ENCODE results near the gene PLTP. TPM values are rescaled to one million over a fixed set of nuclear protein-coding genes. Genes with fewer than 3 reads are reported as not detected.

The PLTP gene
- polyA plus RNA-seq, 1 experiment = 22.0 TPM

GRCh38 chr20:45910670-45911485 lies 1.1 kb downstream of the PLTP start:
- CTCF ChIA-PET = interaction anchor here (0.6 to 1.0 kb wide), 2 partner anchors 18 to 21 kb away, joined by 3 to 4 read pairs; no protein-coding TSS in a partner anchor
- DNase-seq (ENCODE audit: low read depth) = peak; percentile 99
- H3K27me3 ChIP-seq (ENCODE audit: control insufficient read depth, insufficient read depth, low read length) = no peaks in the 10 kb centered on the region
- H3K4me3 ChIP-seq (ENCODE audit: low read depth, low read length) = peak overlapping the region; percentile 25
- TF ChIP-seq, protein P1, sequence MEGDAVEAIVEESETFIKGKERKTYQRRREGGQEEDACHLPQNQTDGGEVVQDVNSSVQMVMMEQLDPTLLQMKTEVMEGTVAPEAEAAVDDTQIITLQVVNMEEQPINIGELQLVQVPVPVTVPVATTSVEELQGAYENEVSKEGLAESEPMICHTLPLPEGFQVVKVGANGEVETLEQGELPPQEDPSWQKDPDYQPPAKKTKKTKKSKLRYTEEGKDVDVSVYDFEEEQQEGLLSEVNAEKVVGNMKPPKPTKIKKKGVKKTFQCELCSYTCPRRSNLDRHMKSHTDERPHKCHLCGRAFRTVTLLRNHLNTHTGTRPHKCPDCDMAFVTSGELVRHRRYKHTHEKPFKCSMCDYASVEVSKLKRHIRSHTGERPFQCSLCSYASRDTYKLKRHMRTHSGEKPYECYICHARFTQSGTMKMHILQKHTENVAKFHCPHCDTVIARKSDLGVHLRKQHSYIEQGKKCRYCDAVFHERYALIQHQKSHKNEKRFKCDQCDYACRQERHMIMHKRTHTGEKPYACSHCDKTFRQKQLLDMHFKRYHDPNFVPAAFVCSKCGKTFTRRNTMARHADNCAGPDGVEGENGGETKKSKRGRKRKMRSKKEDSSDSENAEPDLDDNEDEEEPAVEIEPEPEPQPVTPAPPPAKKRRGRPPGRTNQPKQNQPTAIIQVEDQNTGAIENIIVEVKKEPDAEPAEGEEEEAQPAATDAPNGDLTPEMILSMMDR (IDR thresholded peaks at IDR 0.05; ENCODE audit: insufficient read depth, low read depth, low read length) = no peak
- POLR2A ChIA-PET = no interaction called here
- no peaks in the 10 kb centered on the region for H3K36me3 ChIP-seq (ENCODE audit: control insufficient read depth, insufficient read depth, low read length)

DNA sequence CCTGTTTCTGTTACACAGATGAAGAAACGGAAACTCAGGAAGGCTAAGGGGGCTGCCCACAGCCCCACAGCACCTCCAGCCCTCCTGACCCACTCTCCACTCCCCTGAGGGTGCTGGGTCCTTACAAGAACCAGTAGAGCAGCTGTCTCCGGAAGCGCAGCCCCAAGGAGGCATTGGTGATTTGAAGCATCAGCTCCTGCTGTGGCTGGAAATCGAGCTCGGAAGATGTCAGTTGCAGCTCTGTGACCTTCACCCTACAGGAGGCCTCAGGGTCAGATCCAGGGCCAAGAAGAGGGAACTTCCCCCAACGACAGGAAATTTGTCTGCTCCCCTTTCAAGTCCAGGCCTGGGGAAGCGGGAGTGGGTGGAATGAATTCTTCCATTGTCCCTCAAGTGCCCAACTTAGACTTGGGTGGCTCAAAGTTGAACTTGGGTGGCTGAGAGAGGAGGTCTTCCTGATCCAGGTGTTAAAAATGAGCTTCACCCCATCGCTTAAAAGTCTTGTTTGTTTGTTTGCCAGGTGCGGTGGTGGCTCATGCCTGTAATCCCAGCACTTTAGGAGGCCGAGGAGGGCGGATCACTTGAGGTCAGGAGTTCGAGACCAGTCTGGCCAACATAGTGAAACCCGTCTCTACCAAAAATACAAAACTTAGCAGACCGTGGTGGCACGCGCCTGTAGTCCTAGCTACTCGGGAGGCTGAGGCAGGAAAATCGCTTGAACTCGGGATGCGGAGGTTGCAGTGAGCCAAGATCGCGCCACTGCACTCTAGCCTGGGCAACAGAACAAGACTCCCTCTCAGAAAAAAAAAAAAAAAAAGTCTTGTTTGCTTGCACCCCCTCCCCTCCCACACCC lies 1.9 kb downstream of the PLTP start:
- ChIA-PET POLR2A (interaction anchor here (0.5 kb wide), 1 partner anchor 25 kb away, joined by 3 read pairs; no protein-coding TSS in a partner anchor), CTCF (interaction anchor here (0.6 kb wide), 1 partner anchor 17 kb away, joined by 4 read pairs; no protein-coding TSS in a partner anchor)
- DNase-seq (ENCODE audit: low read depth) = no peak
- Histone ChIP-seq H3K27me3 (ENCODE audit: control insufficient read depth, insufficient read depth, low read length) (no peaks in the 10 kb centered on the region), H3K36me3 (ENCODE audit: control insufficient read depth, insufficient read depth, low read length) (no peaks in the 10 kb centered on the region), H3K4me3 (ENCODE audit: low read depth, low read length) (no peak overlapping the region)
- TF ChIP-seq, protein P1 (IDR thresholded peaks at IDR 0.05; ENCODE audit: insufficient read depth, low read depth, low read length) = no peak

- no peak for DNase-seq (ENCODE audit: low read depth)
- Histone ChIP-seq H3K27me3 (ENCODE audit: control insufficient read depth, insufficient read depth, low read length) (no peaks in the 10 kb centered on the region), H3K36me3 (ENCODE audit: control insufficient read depth, insufficient read depth, low read length) (no peaks in the 10 kb centered on the region), H3K4me3 (ENCODE audit: low read depth, low read length) (no peak overlapping the region)
- TF ChIP-seq, protein P1 (IDR thresholded peaks at IDR 0.05; ENCODE audit: insufficient read depth, low read depth, low read length) = no peak
- ChIA-PET CTCF (interaction anchor here (1.6 kb wide), 1 partner anchor 10 kb away, joined by 3 read pairs; no protein-coding TSS in a partner anchor), POLR2A (interaction anchor here (0.5 kb wide), 1 partner anchor 25 kb away, joined by 3 read pairs; no protein-coding TSS in a partner anchor)
These were observed 2.6 kb downstream of the PLTP start for GRCh38 chr20:45909336-45909808.

GRCh38 chr20:45908084-45908483 lies 3.9 kb downstream of the PLTP start:
- no peak overlapping the region for H3K4me3 ChIP-seq (ENCODE audit: low read depth, low read length)
- TF ChIP-seq, protein P1 (IDR thresholded peaks at IDR 0.05; ENCODE audit: insufficient read depth, low read depth, low read length) = no peak
- ChIA-PET CTCF (interaction anchor here (1.6 kb wide), 1 partner anchor 9 kb away, joined by 3 read pairs; no protein-coding TSS in a partner anchor), POLR2A (no interaction called here)
- no peaks in the 10 kb centered on the region for H3K27me3 ChIP-seq (ENCODE audit: control insufficient read depth, insufficient read depth, low read length)
- no peaks in the 10 kb centered on the region for H3K36me3 ChIP-seq (ENCODE audit: control insufficient read depth, insufficient read depth, low read length)
- DNase-seq (ENCODE audit: low read depth) = no peak

Measured in BJ (cell line).